NCI-H2107 treated with DMSO at 0.1 percent for 48 hours (cell line): ENCODE measurements around the gene OR2J2.
"Not testable (repeated sequence)": the region's sequence is repeated elsewhere in the genome, so short reads cannot be mapped to it uniquely, and the experiment has no call there.

Experiments
- DNase-seq: peaks from one replicate; lab custom pipeline; 2025; ENCODE audit not compliant: unreplicated experiment; lab: John Stamatoyannopoulos, UW

Gene OR2J2

DNA sequence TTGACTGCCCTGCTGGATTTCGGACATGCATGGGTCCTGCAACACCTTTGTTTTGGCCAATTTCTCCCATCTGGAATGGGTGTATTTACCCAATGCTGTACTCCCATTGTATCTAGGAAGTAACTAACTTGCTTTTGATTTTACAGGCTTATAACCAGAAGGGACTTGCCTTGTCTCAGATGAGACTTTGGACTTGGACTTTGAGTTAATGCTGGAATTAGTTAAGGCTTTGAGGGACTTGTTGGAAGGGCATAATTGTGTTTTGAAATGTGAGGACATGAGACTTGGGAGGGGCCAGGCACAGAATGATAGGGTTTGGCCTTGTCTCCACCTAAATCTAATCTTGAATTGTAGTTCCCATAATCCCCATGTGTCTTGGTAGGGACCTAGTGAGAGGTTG is 47.3 kb downstream of the OR2J2 start:
- DNase-seq = not testable (repeated sequence)
